AG10803 (cell line): Measurements from ENCODE around the gene KDM8.
A peak's percentile ranks its signal among the peaks of the same experiment; 100 is the strongest.

Source experiments
- DNase-seq: peaks from one replicate; pipeline ENCODE4 v3.0.0; 2010; ENCODE audit warnings: low read depth
- H3K4me3 ChIP-seq: 2 replicates; pipeline ENCODE4 v1.5.1; 2011; ENCODE audit warnings: mild to moderate bottlenecking, low read length, control low read depth
- CTCF ChIP-seq: conservative IDR thresholded peaks from 2 replicates; pipeline ENCODE4 v1.5.1; 2011; ENCODE audit warnings: mild to moderate bottlenecking, low read length, control low read depth, inconsistent platforms

KDM8 gene

DNA sequence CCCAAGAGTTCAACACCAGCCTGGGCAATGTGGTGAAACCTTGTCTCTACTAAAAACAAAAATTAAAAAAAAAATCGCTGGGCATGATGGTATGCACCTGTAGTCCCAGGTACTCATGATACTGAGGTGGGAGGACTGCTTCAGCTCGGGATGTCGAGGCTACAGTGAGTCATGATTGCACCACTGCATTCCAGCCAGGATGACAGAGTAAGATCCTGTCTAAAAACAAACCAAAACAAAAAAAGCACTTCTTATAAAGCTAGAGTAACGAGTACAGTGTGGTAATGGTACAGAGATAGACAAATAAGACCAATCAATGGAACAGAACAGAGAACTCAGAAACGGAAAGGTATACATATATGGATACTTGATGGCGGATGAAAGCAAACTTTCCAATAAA lies 60.8 kb downstream of the KDM8 start:
- peak; percentile 72 for DNase-seq
- TF ChIP-seq CTCF, result no peak
- H3K4me3 ChIP-seq, result no peak overlapping the region

- DNase-seq, result no peak
- TF ChIP-seq CTCF, result no peak
- H3K4me3 ChIP-seq, result no peak overlapping the region
These were observed 62.7 kb downstream of the KDM8 start for GRCh38 chr16:27265982-27266381.

- DNase-seq, result no peak
- TF ChIP-seq CTCF, result no peak
- H3K4me3 ChIP-seq, result no peak overlapping the region
These were observed 63.8 kb downstream of the KDM8 start for GRCh38 chr16:27267037-27267677.

DNA sequence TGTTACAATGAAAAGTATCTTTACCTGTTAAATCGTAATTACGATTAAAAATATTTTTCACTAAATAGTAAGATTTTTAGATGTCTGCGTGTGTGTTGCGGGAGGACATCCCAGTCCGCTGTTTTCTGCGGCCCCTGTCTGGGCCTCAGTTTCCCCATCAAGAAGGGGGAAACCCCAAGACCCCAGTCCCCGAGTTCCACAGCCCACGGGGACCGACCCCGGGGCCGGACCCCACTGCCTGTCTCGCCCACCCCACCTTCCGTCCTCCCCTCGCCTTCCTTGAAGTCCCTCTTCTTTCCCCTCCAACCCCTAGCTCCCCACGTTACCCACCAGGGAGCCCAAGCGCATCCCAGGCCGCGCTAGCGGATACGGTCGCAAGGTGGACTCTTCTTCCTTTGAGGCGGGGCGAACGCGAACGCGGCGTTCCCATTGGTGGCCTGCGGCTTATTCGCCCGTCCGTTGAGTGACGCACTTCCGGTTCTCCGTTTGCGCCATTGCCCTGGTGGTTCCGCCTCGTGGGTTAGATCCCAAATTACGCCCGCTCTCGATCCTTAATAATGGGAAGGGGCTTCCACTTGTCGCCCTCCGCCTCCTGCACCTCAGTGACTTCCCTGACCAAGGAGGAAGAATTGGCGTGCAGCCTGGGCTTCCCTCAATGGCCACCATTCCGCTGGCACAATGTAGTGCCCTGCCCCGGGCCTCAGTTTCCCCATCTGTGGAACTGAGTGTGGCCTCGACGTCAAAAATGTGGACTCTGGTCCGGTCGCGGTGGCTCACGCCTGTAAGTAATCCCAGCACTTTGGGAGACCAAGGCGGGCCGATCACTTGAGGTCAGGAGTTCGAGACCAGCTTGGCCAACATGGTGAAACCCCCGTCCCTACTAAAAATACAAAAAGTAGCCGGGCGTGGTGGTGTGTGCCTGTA lies 65.3 kb downstream of the KDM8 start, which contains the start of gene NSMCE1:
TSS of gene NSMCE1 (minus strand) at position 397 of the 924 bp plus-strand sequence. CDS start 11,202 bp downstream, outside the sequence.
- DNase-seq, result peak; percentile 95
- H3K4me3 ChIP-seq, result peak within 1 kb of the TSS; percentile 94
- TF ChIP-seq CTCF, result peak; percentile 26

DNA sequence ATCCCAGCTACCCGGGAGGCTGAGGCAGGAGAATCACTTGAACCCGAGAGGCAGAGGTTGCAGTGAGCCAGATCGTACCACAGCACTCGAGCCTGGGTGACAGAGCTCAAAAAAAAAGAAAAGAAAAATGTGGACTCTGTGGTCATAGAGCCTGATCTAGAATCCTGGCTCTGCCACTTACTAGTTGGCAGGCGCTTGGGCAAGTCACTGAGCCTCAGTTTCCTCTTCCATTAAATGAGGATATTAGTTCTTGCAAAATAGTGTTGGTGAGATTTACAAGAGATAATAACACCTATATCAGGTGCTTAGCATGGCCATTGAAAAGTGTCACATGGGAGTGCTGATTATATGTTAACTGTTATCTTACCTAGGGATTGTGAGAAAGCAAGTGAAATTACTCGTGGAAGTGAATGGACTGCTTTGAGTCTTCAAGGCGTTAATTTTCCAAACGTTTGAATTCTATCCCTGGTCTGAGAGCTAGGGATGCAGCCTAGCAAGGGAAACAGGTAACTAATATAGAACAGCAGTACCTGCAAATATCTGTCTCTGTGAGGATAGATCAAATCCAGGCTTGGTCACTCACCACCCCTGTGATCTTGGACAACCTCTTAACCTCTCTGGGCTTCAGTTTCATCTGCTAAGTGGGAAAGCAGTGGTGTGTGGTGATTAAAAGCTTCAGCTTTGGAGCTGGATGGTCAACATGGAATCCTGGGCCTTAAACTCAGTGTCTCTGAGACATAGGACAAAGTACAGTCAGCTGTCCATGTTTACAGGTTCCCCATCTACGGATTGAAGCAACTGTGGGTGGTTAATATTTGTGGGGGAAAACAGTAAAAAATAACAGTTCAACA lies 66.2 kb downstream of the KDM8 start:
- DNase-seq, result no peak
- TF ChIP-seq CTCF, result no peak
- peak overlapping the region; percentile 94 for H3K4me3 ChIP-seq

GRCh38 chr16:27270349-27270748 lies 67.0 kb downstream of the KDM8 start:
- no peak overlapping the region for H3K4me3 ChIP-seq
- TF ChIP-seq CTCF, result no peak
- DNase-seq, result no peak
